ENCODE measurements around the gene PIK3R2. TPM values are rescaled to one million over a fixed set of nuclear protein-coding genes. Genes with fewer than 3 reads are reported as not detected.

Gene PIK3R2
- polyA plus RNA-seq, 1 donor from 2014 or later, result 14.8 TPM

DNA sequence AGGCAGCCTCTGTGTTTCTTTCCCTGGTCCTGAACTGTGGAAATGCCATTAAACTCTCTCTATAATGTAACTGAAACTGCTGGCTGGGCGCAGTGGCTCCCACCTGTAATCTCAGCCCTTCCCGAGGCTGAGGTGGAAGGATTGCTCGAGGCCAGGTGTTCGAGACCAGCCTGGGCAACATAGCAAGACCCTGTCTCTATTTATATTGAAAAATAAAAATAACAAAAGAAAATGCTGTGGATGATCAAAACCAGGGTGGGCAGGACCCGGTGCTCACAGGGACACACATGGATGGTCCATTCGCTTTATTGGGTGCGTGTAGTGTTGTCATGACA is 43.5 kb downstream of the PIK3R2 start:
- no peak overlapping the region for H3K27ac ChIP-seq (ENCODE audit: low read length)
- no peaks in the 10 kb centered on the region for H4K20me1 ChIP-seq (ENCODE audit: insufficient read depth)
- no peaks in the 10 kb centered on the region for H3K9me2 ChIP-seq (ENCODE audit: insufficient read depth, low read length)
- H3K9me3 ChIP-seq (ENCODE audit: low read length), result no peaks in the 10 kb centered on the region
- no peak for TF ChIP-seq EZH2 (IDR thresholded peaks at IDR 0.05; ENCODE audit: borderline replicate concordance, insufficient read depth, low read length, poor library complexity, severe bottlenecking)
- no peak overlapping the region for H2AFZ ChIP-seq (ENCODE audit: low read depth, low read length)
- H3K9ac ChIP-seq (ENCODE audit: low read length), result no peak overlapping the region
- no peaks in the 10 kb centered on the region for H3K79me2 ChIP-seq (replicated peaks; ENCODE audit: insufficient read depth, low read length)
- H3K27me3 ChIP-seq (ENCODE audit: insufficient read depth, low read depth, low read length), result no peaks in the 10 kb centered on the region
- no peak overlapping the region for H3K4me3 ChIP-seq (ENCODE audit: low read length)
- no peak overlapping the region for H3K4me2 ChIP-seq (ENCODE audit: low read length)
- no peaks in the 10 kb centered on the region for H3K36me3 ChIP-seq (ENCODE audit: insufficient read depth, low read length)
- H3F3A ChIP-seq (ENCODE audit: insufficient read depth, low read length, poor library complexity, severe bottlenecking), result no peaks in the 10 kb centered on the region

GRCh38 chr19:18197306-18197705 is 44.3 kb downstream of the PIK3R2 start:
- Histone ChIP-seq H3K4me3 (ENCODE audit: low read length) (no peak overlapping the region), H3K27ac (ENCODE audit: low read length) (no peak overlapping the region), H3K9me3 (ENCODE audit: low read length) (no peaks in the 10 kb centered on the region), H3F3A (ENCODE audit: insufficient read depth, low read length, poor library complexity, severe bottlenecking) (no peaks in the 10 kb centered on the region), H3K9ac (ENCODE audit: low read length) (no peak overlapping the region), H3K27me3 (ENCODE audit: insufficient read depth, low read depth, low read length) (no peaks in the 10 kb centered on the region), H3K4me2 (ENCODE audit: low read length) (no peak overlapping the region), H3K36me3 (ENCODE audit: insufficient read depth, low read length) (no peaks in the 10 kb centered on the region), H4K20me1 (ENCODE audit: insufficient read depth) (no peaks in the 10 kb centered on the region), H3K79me2 (replicated peaks; ENCODE audit: insufficient read depth, low read length) (peaks cover 8% of the 10 kb centered on the region), H3K9me2 (ENCODE audit: insufficient read depth, low read length) (no peaks in the 10 kb centered on the region), H2AFZ (ENCODE audit: low read depth, low read length) (no peak overlapping the region)
- TF ChIP-seq RAD21 (conservative IDR thresholded peaks at IDR 0.05) (no peak), MXI1 (conservative IDR thresholded peaks at IDR 0.05; ENCODE audit: poor library complexity, severe bottlenecking) (no peak), EP300 (conservative IDR thresholded peaks at IDR 0.05; ENCODE audit: poor library complexity, severe bottlenecking) (no peak), POLR2AphosphoS5 (IDR thresholded peaks at IDR 0.05) (no peak), EZH2 (IDR thresholded peaks at IDR 0.05; ENCODE audit: borderline replicate concordance, insufficient read depth, low read length, poor library complexity, severe bottlenecking) (no peak), CTCF (IDR thresholded peaks at IDR 0.05; ENCODE audit: poor library complexity, severe bottlenecking) (no peak), SMC3 (conservative IDR thresholded peaks at IDR 0.05; ENCODE audit: poor library complexity) (no peak)
- TF ChIP-seq, protein P1, sequence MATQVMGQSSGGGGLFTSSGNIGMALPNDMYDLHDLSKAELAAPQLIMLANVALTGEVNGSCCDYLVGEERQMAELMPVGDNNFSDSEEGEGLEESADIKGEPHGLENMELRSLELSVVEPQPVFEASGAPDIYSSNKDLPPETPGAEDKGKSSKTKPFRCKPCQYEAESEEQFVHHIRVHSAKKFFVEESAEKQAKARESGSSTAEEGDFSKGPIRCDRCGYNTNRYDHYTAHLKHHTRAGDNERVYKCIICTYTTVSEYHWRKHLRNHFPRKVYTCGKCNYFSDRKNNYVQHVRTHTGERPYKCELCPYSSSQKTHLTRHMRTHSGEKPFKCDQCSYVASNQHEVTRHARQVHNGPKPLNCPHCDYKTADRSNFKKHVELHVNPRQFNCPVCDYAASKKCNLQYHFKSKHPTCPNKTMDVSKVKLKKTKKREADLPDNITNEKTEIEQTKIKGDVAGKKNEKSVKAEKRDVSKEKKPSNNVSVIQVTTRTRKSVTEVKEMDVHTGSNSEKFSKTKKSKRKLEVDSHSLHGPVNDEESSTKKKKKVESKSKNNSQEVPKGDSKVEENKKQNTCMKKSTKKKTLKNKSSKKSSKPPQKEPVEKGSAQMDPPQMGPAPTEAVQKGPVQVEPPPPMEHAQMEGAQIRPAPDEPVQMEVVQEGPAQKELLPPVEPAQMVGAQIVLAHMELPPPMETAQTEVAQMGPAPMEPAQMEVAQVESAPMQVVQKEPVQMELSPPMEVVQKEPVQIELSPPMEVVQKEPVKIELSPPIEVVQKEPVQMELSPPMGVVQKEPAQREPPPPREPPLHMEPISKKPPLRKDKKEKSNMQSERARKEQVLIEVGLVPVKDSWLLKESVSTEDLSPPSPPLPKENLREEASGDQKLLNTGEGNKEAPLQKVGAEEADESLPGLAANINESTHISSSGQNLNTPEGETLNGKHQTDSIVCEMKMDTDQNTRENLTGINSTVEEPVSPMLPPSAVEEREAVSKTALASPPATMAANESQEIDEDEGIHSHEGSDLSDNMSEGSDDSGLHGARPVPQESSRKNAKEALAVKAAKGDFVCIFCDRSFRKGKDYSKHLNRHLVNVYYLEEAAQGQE (IDR thresholded peaks at IDR 0.05; ENCODE audit: borderline replicate concordance), result no peak

DNA sequence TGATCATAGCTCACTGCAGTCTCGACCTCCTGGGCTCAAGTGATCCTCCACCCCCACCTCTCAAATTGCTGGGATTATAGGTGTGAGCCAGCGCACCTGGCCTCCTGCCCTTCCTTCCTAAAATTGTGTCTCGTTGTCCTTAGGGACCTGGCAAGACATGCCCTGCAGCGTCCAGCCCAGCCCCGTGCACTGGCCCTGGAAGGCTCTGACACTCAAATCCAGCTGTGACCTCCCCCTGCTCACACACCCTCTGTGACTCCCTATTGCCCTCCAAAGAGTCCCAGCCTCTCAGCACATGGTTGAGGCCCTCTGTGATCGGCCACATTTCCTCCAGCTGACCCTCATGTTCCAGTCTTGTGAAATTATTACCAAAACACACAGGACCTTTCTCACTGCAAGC is 45.0 kb downstream of the PIK3R2 start:
- peaks cover 12% of the 10 kb centered on the region for H3K79me2 ChIP-seq (replicated peaks; ENCODE audit: insufficient read depth, low read length)
- no peaks in the 10 kb centered on the region for H3F3A ChIP-seq (ENCODE audit: insufficient read depth, low read length, poor library complexity, severe bottlenecking)
- no peak overlapping the region for H3K4me2 ChIP-seq (ENCODE audit: low read length)
- no peaks in the 10 kb centered on the region for H3K36me3 ChIP-seq (ENCODE audit: insufficient read depth, low read length)
- TF ChIP-seq SMC3 (conservative IDR thresholded peaks at IDR 0.05; ENCODE audit: poor library complexity) (no peak), RAD21 (conservative IDR thresholded peaks at IDR 0.05) (no peak), EP300 (conservative IDR thresholded peaks at IDR 0.05; ENCODE audit: poor library complexity, severe bottlenecking) (no peak), CTCF (IDR thresholded peaks at IDR 0.05; ENCODE audit: poor library complexity, severe bottlenecking) (no peak), MXI1 (conservative IDR thresholded peaks at IDR 0.05; ENCODE audit: poor library complexity, severe bottlenecking) (no peak), POLR2AphosphoS5 (IDR thresholded peaks at IDR 0.05) (no peak), EZH2 (IDR thresholded peaks at IDR 0.05; ENCODE audit: borderline replicate concordance, insufficient read depth, low read length, poor library complexity, severe bottlenecking) (no peak), TAF1 (IDR thresholded peaks at IDR 0.05; ENCODE audit: low read depth) (no peak)
- TF ChIP-seq, protein P1 (IDR thresholded peaks at IDR 0.05; ENCODE audit: borderline replicate concordance), result no peak
- H3K9me3 ChIP-seq (ENCODE audit: low read length), result no peaks in the 10 kb centered on the region
- H4K20me1 ChIP-seq (ENCODE audit: insufficient read depth), result no peaks in the 10 kb centered on the region
- H3K27ac ChIP-seq (ENCODE audit: low read length), result no peak overlapping the region
- H2AFZ ChIP-seq (ENCODE audit: low read depth, low read length), result no peak overlapping the region
- H3K9ac ChIP-seq (ENCODE audit: low read length), result no peak overlapping the region
- no peaks in the 10 kb centered on the region for H3K9me2 ChIP-seq (ENCODE audit: insufficient read depth, low read length)
- no peaks in the 10 kb centered on the region for H3K27me3 ChIP-seq (ENCODE audit: insufficient read depth, low read depth, low read length)
- H3K4me3 ChIP-seq (ENCODE audit: low read length), result no peak overlapping the region

Data from neural cell (in vitro differentiated cells).